K562 (cell line): ENCODE results near the gene CHD2. TPM values are rescaled to one million over a fixed set of nuclear protein-coding genes. Genes with fewer than 3 reads are reported as not detected.

ENCODE experiments used
- ATF7 ChIP-seq: fragments of 450-650 bp; IDR thresholded peaks from 2 replicates; pipeline ENCODE4 v1.7.1; 2014; ENCODE audit warnings: mild to moderate bottlenecking, moderate library complexity
- CEBPG ChIP-seq, 3 experiments: fragments of 200-800 bp in 1 of 3; sonication (Bioruptor generic) in 1 of 3; sonication (generic) in 1 of 3; formaldehyde crosslinking in 1 of 3; IDR thresholded peaks in 2 of 3; conservative IDR thresholded peaks in 1 of 3; 2 replicates each; pipeline versions ENCODE4 v1.6.1 to v1.8.0; 2016 to 2022; ENCODE audit warnings: missing compliant biosample characterization in 2 of 3, missing genetic modification characterization in 2 of 3, mild to moderate bottlenecking in 1 of 3, missing genetic modification reagents in 1 of 3
- MCM2 ChIP-seq: fragments of 450-650 bp; IDR thresholded peaks from 2 replicates; pipeline ENCODE4 v1.6.1; 2017; ENCODE audit warnings: low read depth, mild to moderate bottlenecking
- NR4A1 ChIP-seq, 2 experiments: fragments of 250-450 bp in 1 of 2; fragments of 450-650 bp in 1 of 2; sonication (Bioruptor Pico) in 1 of 2; IDR thresholded peaks; 2 replicates each; pipeline versions ENCODE4 v1.4.0 to v1.6.1; 2016 to 2020; ENCODE audit warnings: mild to moderate bottlenecking in 2 of 2, missing compliant biosample characterization in 1 of 2, missing genetic modification characterization in 1 of 2, moderate library complexity in 1 of 2
- SIRT6 ChIP-seq: IDR thresholded peaks from one replicate; pipeline ENCODE4 v1.6.1; 2012; ENCODE audit warnings: low read depth, mild to moderate bottlenecking, control low read depth, inconsistent platforms, low read length, moderate library complexity
- ZNF408 ChIP-seq: fragments of 250-450 bp; sonication (Bioruptor Pico); IDR thresholded peaks from 2 replicates; pipeline ENCODE4 v1.4.0; 2020; ENCODE audit warnings: low read depth, mild to moderate bottlenecking, moderate library complexity
- polyA plus RNA-seq, 8 experiments: library from polyadenylated mRNA; depleted of rRNA in 4 of 8; stranded (reverse) in 5 of 8; unstranded in 3 of 8; fragments of >200 nt; fragmentation: Nextera tagmentation in 2 of 8; fragmentation: Illumina TruSeq in 1 of 8; extraction: Ambion mirVana in 2 of 8; extraction: Trizol in 1 of 8; gene quantifications; 2 replicates each; pipeline versions ENCODE4 v1.2.1 to v1.2.3, GENCODE V29; 2011 to 2014; ENCODE audit warnings: inconsistent platforms in 1 of 8, missing spikeins in 1 of 8
- total RNA-seq, 7 experiments: library from RNA; depleted of rRNA in 6 of 7; stranded (reverse); fragments of >200 nt in 6 of 7; fragmentation: Illumina TruSeq in 2 of 7; extraction: Trizol in 2 of 7; gene quantifications; 2 replicates each; pipeline versions ENCODE4 v1.2.1 to v1.2.3, GENCODE V29; 2011 to 2021; ENCODE audit warnings: low replicate concordance in 1 of 7
- TF ChIP-seq, protein P1 (sequence below): fragments of 450-650 bp; IDR thresholded peaks from 2 replicates; pipeline ENCODE4 v1.6.1; 2017; ENCODE audit warnings: antibody characterized with exemption, mild to moderate bottlenecking
- TF ChIP-seq, protein P2 (sequence below): fragments of 450-650 bp; IDR thresholded peaks from 2 replicates; pipeline ENCODE4 v1.6.1; 2016; ENCODE audit warnings: mild to moderate bottlenecking, moderate library complexity
- TF ChIP-seq, protein P3 (sequence below), 2 experiments: fragments of 450-650 bp in 1 of 2; sonication (generic) in 1 of 2; formaldehyde crosslinking in 1 of 2; IDR thresholded peaks in 1 of 2; conservative IDR thresholded peaks in 1 of 2; 2 replicates each; pipeline versions ENCODE4 v1.6.1 to v1.8.1; 2016 to 2023; ENCODE audit warnings: mild to moderate bottlenecking in 2 of 2, moderate library complexity in 2 of 2, inconsistent platforms in 1 of 2, missing genetic modification reagents in 1 of 2

CHD2 gene
- total and polyA plus RNA-seq, 9 of the 15 experiments (the other 6 are each of a cell fraction or from before 2014, with no cell fraction given): 38.9 to 70.8 (median 56.2) TPM

DNA sequence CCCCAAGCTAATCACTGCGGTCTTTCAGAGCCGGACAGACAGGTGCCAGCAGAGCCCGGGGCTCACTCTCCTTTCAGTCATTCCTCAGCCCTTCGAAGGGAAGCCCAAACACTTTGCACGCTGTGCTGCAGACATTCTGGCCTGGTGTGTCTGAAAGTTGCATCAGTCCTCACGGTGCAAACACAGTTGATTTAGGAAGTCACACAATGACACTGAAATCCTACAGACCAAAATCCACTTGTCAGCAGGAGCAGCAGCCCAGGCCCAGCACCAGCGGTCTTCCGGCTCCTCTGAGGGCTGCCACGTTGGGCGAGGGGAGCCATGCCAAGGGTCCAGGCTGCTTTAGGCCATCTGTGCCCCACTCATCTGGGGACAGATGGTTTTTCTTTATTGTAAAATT, 127.3 kb downstream of the CHD2 start (continued):
- TF ChIP-seq, protein P1, sequence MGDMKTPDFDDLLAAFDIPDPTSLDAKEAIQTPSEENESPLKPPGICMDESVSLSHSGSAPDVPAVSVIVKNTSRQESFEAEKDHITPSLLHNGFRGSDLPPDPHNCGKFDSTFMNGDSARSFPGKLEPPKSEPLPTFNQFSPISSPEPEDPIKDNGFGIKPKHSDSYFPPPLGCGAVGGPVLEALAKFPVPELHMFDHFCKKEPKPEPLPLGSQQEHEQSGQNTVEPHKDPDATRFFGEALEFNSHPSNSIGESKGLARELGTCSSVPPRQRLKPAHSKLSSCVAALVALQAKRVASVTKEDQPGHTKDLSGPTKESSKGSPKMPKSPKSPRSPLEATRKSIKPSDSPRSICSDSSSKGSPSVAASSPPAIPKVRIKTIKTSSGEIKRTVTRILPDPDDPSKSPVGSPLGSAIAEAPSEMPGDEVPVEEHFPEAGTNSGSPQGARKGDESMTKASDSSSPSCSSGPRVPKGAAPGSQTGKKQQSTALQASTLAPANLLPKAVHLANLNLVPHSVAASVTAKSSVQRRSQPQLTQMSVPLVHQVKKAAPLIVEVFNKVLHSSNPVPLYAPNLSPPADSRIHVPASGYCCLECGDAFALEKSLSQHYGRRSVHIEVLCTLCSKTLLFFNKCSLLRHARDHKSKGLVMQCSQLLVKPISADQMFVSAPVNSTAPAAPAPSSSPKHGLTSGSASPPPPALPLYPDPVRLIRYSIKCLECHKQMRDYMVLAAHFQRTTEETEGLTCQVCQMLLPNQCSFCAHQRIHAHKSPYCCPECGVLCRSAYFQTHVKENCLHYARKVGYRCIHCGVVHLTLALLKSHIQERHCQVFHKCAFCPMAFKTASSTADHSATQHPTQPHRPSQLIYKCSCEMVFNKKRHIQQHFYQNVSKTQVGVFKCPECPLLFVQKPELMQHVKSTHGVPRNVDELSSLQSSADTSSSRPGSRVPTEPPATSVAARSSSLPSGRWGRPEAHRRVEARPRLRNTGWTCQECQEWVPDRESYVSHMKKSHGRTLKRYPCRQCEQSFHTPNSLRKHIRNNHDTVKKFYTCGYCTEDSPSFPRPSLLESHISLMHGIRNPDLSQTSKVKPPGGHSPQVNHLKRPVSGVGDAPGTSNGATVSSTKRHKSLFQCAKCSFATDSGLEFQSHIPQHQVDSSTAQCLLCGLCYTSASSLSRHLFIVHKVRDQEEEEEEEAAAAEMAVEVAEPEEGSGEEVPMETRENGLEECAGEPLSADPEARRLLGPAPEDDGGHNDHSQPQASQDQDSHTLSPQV: peak; percentile 44; the same call in 1 of the 2 replicates
- TF ChIP-seq ATF7 (peak; percentile 51; the same call in 1 of the 2 replicates), SIRT6 (no peak), MCM2 (no peak), CEBPG (CRISPR knock-in tag; IDR thresholded peaks at IDR 0.05) (peak; percentile 85), CEBPG (tag; conservative IDR thresholded peaks at IDR 0.05 in 1 of 2, IDR thresholded peaks at IDR 0.05 in 1 of 2) (peak in 1 of 2 experiments; percentile 77; a peak in 2 of 4 replicates), ZNF408 (CRISPR knock-in tag) (no peak), NR4A1 (CRISPR knock-in tag; IDR thresholded peaks at IDR 0.05) (no peak), NR4A1 (tag; IDR thresholded peaks at IDR 0.05) (no peak)
- TF ChIP-seq, protein P2, sequence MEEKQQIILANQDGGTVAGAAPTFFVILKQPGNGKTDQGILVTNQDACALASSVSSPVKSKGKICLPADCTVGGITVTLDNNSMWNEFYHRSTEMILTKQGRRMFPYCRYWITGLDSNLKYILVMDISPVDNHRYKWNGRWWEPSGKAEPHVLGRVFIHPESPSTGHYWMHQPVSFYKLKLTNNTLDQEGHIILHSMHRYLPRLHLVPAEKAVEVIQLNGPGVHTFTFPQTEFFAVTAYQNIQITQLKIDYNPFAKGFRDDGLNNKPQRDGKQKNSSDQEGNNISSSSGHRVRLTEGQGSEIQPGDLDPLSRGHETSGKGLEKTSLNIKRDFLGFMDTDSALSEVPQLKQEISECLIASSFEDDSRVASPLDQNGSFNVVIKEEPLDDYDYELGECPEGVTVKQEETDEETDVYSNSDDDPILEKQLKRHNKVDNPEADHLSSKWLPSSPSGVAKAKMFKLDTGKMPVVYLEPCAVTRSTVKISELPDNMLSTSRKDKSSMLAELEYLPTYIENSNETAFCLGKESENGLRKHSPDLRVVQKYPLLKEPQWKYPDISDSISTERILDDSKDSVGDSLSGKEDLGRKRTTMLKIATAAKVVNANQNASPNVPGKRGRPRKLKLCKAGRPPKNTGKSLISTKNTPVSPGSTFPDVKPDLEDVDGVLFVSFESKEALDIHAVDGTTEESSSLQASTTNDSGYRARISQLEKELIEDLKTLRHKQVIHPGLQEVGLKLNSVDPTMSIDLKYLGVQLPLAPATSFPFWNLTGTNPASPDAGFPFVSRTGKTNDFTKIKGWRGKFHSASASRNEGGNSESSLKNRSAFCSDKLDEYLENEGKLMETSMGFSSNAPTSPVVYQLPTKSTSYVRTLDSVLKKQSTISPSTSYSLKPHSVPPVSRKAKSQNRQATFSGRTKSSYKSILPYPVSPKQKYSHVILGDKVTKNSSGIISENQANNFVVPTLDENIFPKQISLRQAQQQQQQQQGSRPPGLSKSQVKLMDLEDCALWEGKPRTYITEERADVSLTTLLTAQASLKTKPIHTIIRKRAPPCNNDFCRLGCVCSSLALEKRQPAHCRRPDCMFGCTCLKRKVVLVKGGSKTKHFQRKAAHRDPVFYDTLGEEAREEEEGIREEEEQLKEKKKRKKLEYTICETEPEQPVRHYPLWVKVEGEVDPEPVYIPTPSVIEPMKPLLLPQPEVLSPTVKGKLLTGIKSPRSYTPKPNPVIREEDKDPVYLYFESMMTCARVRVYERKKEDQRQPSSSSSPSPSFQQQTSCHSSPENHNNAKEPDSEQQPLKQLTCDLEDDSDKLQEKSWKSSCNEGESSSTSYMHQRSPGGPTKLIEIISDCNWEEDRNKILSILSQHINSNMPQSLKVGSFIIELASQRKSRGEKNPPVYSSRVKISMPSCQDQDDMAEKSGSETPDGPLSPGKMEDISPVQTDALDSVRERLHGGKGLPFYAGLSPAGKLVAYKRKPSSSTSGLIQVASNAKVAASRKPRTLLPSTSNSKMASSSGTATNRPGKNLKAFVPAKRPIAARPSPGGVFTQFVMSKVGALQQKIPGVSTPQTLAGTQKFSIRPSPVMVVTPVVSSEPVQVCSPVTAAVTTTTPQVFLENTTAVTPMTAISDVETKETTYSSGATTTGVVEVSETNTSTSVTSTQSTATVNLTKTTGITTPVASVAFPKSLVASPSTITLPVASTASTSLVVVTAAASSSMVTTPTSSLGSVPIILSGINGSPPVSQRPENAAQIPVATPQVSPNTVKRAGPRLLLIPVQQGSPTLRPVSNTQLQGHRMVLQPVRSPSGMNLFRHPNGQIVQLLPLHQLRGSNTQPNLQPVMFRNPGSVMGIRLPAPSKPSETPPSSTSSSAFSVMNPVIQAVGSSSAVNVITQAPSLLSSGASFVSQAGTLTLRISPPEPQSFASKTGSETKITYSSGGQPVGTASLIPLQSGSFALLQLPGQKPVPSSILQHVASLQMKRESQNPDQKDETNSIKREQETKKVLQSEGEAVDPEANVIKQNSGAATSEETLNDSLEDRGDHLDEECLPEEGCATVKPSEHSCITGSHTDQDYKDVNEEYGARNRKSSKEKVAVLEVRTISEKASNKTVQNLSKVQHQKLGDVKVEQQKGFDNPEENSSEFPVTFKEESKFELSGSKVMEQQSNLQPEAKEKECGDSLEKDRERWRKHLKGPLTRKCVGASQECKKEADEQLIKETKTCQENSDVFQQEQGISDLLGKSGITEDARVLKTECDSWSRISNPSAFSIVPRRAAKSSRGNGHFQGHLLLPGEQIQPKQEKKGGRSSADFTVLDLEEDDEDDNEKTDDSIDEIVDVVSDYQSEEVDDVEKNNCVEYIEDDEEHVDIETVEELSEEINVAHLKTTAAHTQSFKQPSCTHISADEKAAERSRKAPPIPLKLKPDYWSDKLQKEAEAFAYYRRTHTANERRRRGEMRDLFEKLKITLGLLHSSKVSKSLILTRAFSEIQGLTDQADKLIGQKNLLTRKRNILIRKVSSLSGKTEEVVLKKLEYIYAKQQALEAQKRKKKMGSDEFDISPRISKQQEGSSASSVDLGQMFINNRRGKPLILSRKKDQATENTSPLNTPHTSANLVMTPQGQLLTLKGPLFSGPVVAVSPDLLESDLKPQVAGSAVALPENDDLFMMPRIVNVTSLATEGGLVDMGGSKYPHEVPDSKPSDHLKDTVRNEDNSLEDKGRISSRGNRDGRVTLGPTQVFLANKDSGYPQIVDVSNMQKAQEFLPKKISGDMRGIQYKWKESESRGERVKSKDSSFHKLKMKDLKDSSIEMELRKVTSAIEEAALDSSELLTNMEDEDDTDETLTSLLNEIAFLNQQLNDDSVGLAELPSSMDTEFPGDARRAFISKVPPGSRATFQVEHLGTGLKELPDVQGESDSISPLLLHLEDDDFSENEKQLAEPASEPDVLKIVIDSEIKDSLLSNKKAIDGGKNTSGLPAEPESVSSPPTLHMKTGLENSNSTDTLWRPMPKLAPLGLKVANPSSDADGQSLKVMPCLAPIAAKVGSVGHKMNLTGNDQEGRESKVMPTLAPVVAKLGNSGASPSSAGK: peak; percentile 80
- TF ChIP-seq, protein P3, sequence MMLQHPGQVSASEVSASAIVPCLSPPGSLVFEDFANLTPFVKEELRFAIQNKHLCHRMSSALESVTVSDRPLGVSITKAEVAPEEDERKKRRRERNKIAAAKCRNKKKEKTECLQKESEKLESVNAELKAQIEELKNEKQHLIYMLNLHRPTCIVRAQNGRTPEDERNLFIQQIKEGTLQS (IDR thresholded peaks at IDR 0.05): peak; percentile 60; the same call in 1 of the 2 replicates
- TF ChIP-seq, protein P3 (CRISPR knock-in tag; conservative IDR thresholded peaks at IDR 0.05): no peak
